HG02571 (cell line): ENCODE measurements around the gene DPM3.

ENCODE experiments used
- ATAC-seq: cut with Tn5 transposase; IDR thresholded peaks from one replicate; pipeline ENCODE4 v1.9.1; 2021; ENCODE audit warnings: mild to moderate bottlenecking, moderate library complexity; ENCODE audit not compliant: unreplicated experiment

DPM3 gene

DNA sequence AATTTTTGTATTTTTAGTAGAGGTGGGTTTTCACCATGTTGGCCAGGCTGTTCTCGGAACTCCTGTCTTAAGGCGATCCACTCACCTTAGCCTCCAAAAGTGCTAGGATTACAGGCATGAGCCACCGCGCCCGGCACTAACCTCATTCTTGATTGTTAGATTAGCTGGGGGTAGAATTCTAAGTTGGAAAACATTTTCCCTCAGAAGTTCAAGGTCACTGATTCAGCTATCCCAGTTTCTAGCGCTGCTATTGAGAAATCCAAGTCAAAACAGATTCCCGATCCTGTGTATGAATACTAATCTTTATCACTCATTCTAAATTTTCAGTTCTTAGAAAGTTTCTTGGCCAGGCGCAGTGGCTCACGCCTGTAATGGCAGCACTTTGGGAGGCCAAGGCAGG is 37.0 kb downstream of the DPM3 start:
- ATAC-seq: no peak

DNA sequence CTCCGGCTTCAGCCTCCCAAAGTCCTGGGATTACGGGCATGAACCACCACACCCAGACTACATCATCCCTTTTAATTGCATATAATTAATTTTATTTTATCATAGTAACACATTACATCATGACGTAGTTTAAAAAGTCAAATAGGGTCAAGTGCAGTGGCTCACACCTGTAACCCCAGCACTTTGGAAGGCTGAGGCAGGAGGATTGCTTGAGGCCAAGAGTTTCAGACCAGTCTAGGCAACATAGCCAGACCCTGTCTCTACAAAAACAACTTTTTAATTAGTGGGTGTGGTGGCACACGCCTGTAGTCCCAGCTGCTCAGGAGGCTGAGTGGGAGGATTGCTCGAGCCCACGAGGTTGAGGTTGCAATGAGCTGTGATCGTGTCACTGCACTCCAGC is 41.0 kb downstream of the DPM3 start:
- no peak for ATAC-seq

DNA sequence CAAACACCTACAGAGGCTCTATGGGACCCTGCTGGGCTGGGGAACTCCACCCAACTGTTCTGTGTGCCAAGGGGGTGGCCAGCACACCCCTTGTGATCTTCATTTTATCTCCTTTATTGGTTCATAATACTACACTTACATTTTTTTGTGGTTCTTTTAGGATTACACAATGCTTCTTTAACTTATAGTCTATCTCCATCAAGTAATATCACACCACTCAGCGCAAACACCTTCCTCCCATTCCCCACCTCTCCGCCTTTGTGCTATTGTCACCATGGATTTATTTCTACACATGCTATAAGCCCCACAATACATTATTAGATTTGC is 45.7 kb downstream of the DPM3 start:
- ATAC-seq: no peak

DNA sequence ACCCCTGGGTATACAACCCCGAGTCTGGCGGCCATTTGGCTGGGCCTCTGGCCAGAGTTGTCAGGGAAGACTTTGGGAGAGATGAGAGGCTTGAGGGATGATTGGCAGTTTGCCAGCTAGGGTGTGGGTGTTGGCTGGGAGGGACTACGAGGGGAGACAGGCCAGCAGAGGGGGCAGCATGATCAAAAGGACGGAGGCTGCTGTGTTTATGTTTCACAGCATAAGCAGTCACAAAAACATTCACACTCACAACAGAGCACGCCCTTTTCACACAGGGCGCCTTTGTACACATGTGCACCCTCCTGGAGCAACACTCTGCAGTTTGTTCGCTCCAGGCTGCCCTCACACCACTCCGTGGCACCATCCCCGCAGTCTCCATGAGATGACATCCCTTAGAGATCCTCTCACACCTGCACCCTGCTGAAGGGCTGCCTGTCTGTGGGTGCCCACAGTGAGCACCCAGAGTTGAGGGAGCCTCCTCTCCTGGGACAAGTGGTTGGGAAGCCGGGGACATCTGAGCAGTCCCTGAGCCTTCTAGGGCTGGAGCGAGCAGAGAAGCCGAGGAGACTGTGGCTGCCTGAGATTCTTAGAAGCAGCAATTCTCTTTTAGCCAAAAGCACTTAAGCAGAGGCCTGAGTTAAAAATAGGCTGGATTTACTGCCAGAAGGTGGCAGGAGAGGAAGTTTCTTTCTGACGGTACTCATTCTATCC is 46.3 kb downstream of the DPM3 start:
- no peak for ATAC-seq

DNA sequence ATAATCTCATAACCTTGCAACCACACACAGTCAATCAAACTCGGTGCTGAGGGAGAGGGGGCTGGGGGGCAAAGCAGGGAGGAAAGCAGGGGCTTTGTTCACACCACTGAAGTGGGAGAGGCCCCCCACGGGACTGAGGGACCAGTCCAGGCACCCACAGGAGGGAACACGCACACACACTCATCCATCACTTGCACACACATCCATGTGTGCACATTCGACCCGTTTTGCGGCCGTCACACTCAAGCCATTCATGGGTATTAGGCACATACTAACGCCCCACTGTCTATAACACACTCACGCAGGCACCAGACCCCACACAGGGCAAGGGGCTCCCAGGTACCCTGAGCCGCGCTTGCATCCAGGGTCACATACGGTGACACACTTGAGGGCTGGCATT is 47.7 kb downstream of the DPM3 start:
- ATAC-seq: no peak

DNA sequence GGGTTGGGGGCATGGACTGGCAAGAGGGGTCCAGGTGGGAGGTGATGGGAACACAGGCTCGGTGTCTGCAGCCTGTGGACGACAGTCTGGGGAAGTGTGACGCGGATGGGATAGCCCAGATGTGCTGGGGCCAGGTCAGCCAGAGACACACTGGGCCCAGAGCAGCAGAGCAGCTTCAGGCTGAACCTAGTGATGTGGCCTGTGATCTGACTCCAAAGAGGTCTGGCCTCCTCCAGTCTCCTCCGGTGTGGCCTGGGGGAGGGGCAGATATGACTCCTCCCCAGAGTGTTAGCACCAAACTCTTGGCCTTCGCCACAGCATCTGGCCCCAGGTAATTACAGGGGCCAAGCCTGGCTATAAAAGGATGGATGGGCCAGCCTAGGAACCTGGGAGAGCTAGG is 48.2 kb downstream of the DPM3 start:
- ATAC-seq: no peak

DNA sequence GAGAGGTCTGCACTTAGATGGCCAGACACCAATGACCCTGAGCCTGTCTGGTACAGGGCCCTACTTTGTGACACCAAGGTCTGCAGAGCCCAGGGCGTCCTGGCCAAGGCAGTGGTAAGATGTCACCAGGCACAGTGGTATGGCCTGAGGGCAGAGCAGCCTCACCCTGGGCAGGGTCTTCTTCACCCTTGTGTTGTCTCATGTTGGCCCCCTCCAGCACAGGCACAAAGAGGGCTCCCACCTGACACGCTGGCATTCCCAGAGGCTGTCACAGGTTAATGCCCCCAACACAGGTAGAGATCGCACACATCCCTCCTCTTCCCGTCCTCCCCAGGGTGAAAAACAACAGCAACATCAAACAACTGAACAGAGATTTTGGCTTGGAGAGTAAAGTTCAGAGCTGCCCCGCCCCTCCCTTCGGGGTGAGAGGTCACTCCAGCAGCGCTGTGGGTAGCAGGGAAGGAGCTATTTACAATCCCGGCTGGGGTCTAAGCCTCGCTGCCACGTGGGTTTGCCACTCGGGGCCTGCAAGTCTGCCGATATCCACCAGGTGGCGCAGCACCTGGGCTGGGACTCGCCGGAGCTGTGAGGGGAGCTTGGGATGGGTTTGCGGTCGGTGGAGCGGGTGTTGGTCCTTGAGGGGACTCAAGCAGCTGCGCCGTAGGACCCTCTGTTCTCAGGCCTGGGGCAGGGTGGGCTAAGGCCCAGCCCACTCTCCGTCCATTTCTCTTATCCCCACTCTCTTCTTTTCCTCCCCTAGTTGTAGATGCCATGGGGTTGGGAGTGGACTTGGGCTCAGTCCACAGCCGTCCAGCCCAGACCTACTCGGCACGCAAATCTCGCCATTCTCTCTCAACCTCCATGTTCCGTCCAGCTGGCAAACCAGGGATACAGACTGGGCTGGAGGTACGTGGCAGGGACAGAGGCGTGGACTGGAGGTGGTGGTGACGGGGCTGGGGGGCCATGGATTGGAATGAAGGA is 49.0 kb downstream of the DPM3 start:
- ATAC-seq: no peak
